ENCODE measurements around the gene SLC6A6. TPM values are rescaled to one million over a fixed set of nuclear protein-coding genes. Genes with fewer than 3 reads are reported as not detected.

Gene SLC6A6
- total and polyA plus RNA-seq, 2 donors from 2014 or later, result 7.1 to 64.0 TPM

DNA sequence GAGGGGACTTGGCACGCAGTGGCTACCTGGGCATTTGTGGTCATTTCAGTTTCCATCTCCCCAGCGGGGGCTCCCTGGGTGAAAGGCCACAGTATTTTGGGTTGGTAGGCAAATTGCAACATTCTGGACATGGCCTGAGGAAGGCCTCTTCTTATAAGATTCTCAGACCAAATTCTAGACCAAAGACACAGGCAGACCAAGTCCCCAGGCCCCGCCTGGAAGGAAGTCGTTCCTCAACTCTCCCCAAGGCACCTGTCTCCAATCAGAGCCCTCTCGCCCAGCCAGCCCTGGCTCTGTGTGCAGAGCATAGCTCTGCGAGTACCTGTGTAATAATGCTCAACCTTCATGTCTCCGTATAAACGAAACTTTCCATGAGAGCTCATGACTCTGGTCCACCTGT, 84.7 kb downstream of the SLC6A6 start:
- intact Hi-C loops (cut with DNase I), result no loop called here
- TF ChIP-seq, protein P1, sequence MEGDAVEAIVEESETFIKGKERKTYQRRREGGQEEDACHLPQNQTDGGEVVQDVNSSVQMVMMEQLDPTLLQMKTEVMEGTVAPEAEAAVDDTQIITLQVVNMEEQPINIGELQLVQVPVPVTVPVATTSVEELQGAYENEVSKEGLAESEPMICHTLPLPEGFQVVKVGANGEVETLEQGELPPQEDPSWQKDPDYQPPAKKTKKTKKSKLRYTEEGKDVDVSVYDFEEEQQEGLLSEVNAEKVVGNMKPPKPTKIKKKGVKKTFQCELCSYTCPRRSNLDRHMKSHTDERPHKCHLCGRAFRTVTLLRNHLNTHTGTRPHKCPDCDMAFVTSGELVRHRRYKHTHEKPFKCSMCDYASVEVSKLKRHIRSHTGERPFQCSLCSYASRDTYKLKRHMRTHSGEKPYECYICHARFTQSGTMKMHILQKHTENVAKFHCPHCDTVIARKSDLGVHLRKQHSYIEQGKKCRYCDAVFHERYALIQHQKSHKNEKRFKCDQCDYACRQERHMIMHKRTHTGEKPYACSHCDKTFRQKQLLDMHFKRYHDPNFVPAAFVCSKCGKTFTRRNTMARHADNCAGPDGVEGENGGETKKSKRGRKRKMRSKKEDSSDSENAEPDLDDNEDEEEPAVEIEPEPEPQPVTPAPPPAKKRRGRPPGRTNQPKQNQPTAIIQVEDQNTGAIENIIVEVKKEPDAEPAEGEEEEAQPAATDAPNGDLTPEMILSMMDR (IDR thresholded peaks at IDR 0.05; ENCODE audit: borderline replicate concordance, extremely low read depth, insufficient read depth), result no peak
- Histone ChIP-seq H3K9me3 (ENCODE audit: control insufficient read depth in 2 of 3, insufficient read depth in 1 of 3, low read length in 3 of 3) (no peaks in the 10 kb centered on the region), H3K27me3 (ENCODE audit: control insufficient read depth, insufficient read depth, low read length) (no peaks in the 10 kb centered on the region), H3K27ac (ENCODE audit: low read depth in 2 of 2, low read length in 2 of 2) (no peak overlapping the region), H3K36me3 (ENCODE audit: control insufficient read depth in 2 of 3, insufficient read depth in 3 of 3, low read length in 3 of 3) (peaks cover 0 to 9% (median 6%) of the 10 kb centered on the region in 3 donors), H3K4me3 (ENCODE audit: low read length in 3 of 3) (no peak overlapping the region), H3K4me1 (ENCODE audit: control insufficient read depth in 2 of 3, insufficient read depth in 2 of 3, low read depth in 1 of 3, low read length in 3 of 3) (peaks cover 0 to 8% (median 0%) of the 10 kb centered on the region in 3 donors), H3K9ac (ENCODE audit: low read length in 3 of 3) (no peak overlapping the region)
- no peak for FAIRE-seq
- peak in 1 of 5 donors; percentile 29 for DNase-seq

DNA sequence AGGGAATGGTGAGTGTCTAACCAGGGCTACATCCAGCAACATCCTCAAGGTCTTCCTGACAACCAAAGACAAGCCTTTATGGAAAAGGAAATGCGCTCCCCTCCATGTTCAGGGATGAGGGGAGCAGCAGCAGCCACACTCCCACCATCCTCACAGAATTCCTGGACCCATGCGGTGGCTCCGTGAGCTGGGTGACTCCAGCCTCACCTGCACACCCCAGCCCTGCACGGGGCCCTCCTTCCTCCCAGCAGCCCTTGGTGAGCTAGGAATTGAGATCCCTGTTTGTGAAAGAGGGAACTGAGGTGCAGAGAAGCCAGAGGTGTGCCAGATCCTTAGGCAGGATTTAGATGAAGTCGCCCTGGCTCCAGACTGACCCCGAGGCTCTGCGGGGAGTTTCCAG, 85.4 kb downstream of the SLC6A6 start:
- intact Hi-C loops (cut with DNase I), result no loop called here
- Histone ChIP-seq H3K27ac (ENCODE audit: low read depth in 2 of 2, low read length in 2 of 2) (peak overlapping the region in 1 of 2 donors; percentile 3), H3K36me3 (ENCODE audit: control insufficient read depth in 2 of 3, insufficient read depth in 3 of 3, low read length in 3 of 3) (peaks cover 0 to 9% (median 6%) of the 10 kb centered on the region in 3 donors), H3K4me3 (ENCODE audit: low read length in 3 of 3) (no peak overlapping the region), H3K27me3 (ENCODE audit: control insufficient read depth, insufficient read depth, low read length) (no peaks in the 10 kb centered on the region), H3K9ac (ENCODE audit: low read length in 3 of 3) (no peak overlapping the region), H3K9me3 (ENCODE audit: control insufficient read depth in 2 of 3, insufficient read depth in 1 of 3, low read length in 3 of 3) (no peaks in the 10 kb centered on the region), H3K4me1 (ENCODE audit: control insufficient read depth in 2 of 3, insufficient read depth in 2 of 3, low read depth in 1 of 3, low read length in 3 of 3) (peaks cover 0 to 8% (median 0%) of the 10 kb centered on the region in 3 donors)
- FAIRE-seq (no peak), DNase-seq (no peak)
- TF ChIP-seq, protein P1 (IDR thresholded peaks at IDR 0.05; ENCODE audit: borderline replicate concordance, extremely low read depth, insufficient read depth), result no peak

DNA sequence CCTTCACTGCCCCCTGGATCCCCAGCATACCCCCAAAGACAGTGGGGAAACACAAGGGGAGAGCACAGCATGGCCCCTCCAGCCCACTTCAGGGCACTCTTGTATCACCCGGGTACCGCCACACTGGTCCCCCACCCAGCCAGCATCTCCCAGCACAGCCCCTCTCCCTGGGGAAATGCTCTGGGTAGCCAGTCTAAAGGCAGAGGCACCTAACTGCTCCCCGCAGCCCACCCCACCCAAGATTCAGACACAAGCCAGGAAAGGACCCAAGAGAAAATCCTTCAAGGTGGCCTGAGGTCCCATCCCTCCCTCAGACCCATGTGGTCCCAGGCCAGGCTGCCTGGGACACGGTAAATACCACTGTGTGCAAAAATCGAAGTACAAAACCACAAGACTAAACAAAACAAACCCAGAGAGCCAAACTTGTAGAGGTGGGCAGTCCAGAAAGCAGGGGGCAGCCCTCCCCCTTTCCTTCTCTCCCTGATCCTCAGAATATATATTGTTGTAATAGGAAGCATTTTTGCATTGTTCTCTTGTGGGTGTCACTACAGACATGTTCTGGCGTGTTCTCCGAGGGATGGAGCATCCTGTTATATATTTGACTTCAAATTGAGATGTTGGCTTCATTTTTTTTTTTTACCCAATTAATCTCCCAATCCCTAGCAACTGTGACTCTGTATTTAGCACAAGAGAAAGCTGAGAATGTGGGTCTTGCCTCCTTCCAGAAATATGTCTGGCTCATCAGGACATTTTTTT, 86.1 kb downstream of the SLC6A6 start:
- no peaks in the 10 kb centered on the region for H3K9me3 ChIP-seq (ENCODE audit: control insufficient read depth in 2 of 3, insufficient read depth in 1 of 3, low read length in 3 of 3)
- no peak overlapping the region for H3K4me3 ChIP-seq (ENCODE audit: low read length in 3 of 3)
- peaks cover 0 to 8% (median 0%) of the 10 kb centered on the region in 3 donors for H3K4me1 ChIP-seq (ENCODE audit: control insufficient read depth in 2 of 3, insufficient read depth in 2 of 3, low read depth in 1 of 3, low read length in 3 of 3)
- no peak for FAIRE-seq
- H3K9ac ChIP-seq (ENCODE audit: low read length in 3 of 3), result no peak overlapping the region
- DNase-seq, result peak in 1 of 5 donors; percentile 47
- no peak overlapping the region for H3K27ac ChIP-seq (ENCODE audit: low read depth in 2 of 2, low read length in 2 of 2)
- TF ChIP-seq, protein P1 (IDR thresholded peaks at IDR 0.05; ENCODE audit: borderline replicate concordance, extremely low read depth, insufficient read depth), result no peak
- H3K27me3 ChIP-seq (ENCODE audit: control insufficient read depth, insufficient read depth, low read length), result no peaks in the 10 kb centered on the region
- intact Hi-C loops (cut with DNase I), result no loop called here
- H3K36me3 ChIP-seq (ENCODE audit: control insufficient read depth in 2 of 3, insufficient read depth in 3 of 3, low read length in 3 of 3), result peaks cover 0 to 6% (median 6%) of the 10 kb centered on the region in 3 donors

Measured in kidney (tissue), 14 donors.